HG02970 (cell line): ENCODE data around the gene AAMDC.
"Not testable (repeated sequence)": the region's sequence is repeated elsewhere in the genome, so short reads cannot be mapped to it uniquely, and the experiment has no call there.

ENCODE experiments used
- ATAC-seq: cut with Tn5 transposase; IDR thresholded peaks from one replicate; pipeline ENCODE4 v1.9.1; 2021; ENCODE audit warnings: mild to moderate bottlenecking, moderate library complexity, moderate number of reproducible peaks; ENCODE audit not compliant: unreplicated experiment, low FRiP score

The AAMDC gene

GRCh38 chr11:77819921-77820564 lies 901 bp upstream of the AAMDC start:
- ATAC-seq, result peak; percentile 27

DNA sequence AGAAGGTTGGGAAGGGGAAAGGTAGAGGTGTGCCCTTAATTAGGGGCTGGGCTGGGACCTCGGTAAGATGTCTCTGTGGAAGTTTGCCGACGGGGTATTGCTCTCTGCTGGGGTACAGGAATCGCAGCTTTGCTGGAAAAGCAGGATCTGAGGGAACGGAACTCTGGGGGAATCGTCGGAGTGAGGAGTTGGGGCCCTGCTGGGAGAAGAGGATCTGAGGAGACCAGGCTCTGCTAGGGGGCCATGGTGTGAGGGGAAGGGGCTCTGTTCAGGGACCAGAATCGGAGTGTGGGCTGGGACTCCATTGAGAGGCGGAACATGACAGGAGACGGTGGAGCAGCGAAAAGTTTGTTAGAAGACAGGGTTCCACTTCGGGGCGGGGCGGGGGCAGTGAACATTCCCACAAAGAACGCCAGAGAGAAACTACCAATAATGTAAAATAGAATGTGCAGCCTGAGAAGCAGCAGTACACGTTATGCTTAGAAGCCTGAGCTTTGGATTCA lies 456 bp downstream of the AAMDC start:
- no peak for ATAC-seq

GRCh38 chr11:77822126-77822525 lies 1.2 kb downstream of the AAMDC start:
- not testable (repeated sequence) for ATAC-seq

- ATAC-seq, result no peak
Measured at GRCh38 chr11:77823775-77824174, 2.8 kb downstream of the AAMDC start.

- no peak for ATAC-seq
Measured at GRCh38 chr11:77828926-77829325, 8.0 kb downstream of the AAMDC start.

DNA sequence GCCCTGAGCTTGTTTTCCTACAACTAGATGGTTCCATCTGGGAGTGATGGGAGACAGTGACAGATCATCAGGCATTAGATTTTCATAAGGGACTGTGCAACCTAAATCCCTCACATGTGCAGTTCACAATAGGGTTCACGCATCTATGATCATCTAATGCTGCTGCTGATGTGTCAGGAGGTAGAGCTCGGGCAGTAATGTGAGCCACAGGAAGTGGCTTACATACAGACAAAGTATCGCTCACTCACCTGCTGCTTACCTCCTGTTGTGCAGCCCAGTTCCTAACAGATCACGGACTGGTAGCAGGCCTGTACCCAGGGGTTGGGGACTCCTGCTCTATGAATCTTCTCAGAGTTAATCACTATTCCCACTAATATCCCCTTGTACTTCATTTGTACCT lies 12.4 kb downstream of the AAMDC start:
- no peak for ATAC-seq

DNA sequence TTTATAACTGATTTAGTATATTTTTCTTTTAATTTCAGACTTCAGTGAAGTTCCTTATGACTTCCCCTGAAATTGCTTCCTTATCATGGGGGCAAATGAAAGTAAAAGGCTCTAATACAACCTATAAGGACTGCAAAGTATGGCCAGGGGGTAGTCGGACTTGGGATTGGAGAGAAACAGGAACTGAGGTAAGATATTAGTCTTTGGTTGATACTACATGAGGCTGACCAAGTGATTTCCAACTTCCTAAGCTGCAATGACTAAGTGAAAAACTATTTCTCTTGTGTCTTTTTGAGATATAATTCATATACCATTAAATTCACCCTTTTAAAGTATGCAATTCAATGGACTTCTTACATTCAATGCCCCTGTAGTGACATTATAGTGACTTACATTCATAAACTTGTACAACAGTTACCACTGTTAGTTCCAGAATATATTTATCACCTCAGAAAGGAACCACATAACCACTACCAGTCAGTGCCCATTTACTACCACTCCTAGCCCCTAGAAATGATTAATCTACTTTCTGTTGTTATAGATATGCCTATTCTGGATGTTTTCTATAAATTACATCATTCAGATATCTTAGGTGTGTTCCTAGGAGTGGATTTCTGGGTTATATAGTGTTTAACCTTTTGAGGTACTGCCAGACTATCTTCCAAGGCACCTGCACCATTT lies 21.6 kb downstream of the AAMDC start:
- ATAC-seq, result no peak

GRCh38 chr11:77843700-77844099 lies 22.8 kb downstream of the AAMDC start:
- not testable (repeated sequence) for ATAC-seq

DNA sequence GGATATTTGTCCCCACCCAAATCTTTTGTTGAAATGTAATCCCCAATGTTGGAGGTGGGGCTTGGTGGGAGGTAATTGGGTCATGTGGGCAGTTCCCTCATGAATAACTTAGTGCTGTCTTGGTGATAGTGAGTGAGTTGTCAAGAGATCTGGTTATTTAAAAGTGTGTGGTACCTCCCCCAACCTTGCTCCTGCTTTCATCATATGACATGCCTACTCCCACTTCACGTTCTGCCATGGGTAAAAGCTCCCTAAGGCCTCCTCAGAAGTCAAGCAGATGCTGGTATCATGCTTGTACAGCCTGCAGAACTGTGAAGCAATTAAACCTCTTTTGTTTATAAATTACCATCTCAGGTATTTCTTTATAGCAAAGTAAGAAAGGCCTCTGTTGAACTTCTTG lies 30.6 kb downstream of the AAMDC start:
- no peak for ATAC-seq

DNA sequence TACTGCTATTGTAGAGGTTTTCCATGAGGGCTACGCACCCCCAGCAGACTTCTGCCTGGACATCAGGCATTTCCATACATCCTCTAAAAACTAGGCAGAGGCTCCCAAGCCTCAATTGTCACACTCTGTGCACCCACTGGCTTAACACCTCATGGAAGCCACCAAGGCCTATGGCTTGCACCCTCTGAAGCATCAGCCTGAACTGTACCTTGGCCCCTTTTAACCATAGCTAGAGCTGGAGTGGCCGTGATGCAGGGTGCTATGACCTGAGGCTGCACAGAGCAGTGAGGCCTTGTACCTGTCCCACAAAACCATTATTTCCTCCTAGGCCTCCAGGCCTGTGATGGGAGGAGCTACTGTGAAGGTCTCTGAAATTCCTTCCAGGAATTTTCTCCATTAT lies 33.9 kb downstream of the AAMDC start:
- no peak for ATAC-seq

DNA sequence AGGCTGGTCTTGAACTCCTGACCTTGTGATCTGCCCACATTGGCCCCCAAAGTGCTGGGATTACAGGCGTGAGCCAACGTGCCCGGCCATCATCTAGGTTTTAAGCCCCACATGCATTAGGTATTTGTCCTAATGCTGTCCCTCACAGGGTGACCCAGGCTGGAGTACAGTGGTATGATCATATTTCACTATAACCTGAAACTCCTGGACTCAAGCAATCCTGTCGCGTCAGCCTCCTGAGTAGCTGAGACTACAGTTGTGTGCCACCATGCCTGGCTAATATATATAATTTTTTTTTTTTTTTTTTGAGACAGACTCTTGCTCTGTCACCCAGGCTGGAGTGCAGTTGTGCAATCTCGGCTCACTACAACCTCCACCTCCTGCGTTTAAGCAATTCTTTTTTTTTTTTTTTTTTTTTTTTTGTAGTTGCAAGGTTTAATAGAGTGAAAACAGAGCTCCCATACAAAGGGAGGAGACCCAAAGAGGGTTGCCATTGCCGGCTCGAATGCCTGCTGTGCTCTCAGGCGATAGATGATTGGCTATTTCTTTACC lies 37.0 kb downstream of the AAMDC start:
- ATAC-seq, result not testable (repeated sequence)

DNA sequence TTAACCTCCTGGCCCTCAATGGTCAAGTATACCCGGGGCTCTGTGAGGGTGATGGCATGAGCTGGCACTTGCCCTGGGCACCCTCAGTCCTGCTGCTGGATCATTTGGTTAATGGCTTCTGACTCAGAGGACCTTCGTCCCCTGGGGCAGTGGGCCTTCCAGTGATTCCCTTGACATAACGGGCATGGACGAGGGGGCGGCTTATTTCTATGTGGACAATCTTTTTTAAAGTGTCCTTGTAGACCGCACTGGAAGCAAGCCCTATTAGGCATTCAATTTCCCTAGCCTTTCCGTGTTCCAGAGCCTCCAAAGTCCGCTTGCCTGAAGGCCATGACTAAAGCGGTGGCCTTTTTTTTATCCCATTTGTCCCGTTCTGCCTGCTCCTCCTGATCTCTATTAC lies 40.5 kb downstream of the AAMDC start:
- not testable (repeated sequence) for ATAC-seq

DNA sequence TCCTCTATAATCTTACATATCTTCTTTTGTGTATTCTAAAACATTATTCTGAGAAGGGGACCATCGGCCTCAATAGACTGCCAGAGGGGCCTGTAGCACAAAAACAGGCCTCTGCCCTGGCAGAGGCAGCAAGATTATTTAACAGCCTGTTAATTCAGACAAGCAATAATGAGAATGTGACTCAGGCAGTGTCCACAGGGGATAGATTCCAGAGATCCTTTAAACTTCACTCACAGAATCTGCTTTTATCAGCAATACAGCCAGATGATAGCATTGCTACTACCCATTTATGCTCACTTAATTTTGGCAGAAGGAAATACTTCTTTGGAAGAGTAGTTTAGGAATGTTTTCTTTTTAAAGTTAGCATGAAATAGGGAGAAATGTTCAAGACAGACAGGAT lies 44.9 kb downstream of the AAMDC start:
- no peak for ATAC-seq

DNA sequence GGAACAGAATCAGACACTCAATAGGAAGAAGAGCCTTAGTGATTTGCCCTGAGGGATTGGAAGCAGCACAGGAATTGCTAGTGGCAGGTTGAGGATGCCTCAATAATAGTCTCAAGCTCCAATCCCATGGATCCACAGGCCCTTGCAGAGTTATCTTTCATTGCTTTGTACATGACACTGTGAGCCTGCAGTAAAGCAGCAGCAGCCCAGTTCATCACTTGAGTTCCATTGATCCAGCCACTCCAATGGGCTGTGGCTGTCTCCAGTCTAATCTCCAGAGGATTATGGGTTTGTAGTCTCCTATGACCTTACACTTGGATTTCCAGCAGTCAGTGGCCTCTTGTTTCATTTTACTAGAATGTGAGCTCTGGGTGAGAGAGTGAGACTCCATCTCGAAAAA lies 45.4 kb downstream of the AAMDC start:
- no peak for ATAC-seq

GRCh38 chr11:77868744-77869143 lies 47.8 kb downstream of the AAMDC start:
- ATAC-seq, result no peak

DNA sequence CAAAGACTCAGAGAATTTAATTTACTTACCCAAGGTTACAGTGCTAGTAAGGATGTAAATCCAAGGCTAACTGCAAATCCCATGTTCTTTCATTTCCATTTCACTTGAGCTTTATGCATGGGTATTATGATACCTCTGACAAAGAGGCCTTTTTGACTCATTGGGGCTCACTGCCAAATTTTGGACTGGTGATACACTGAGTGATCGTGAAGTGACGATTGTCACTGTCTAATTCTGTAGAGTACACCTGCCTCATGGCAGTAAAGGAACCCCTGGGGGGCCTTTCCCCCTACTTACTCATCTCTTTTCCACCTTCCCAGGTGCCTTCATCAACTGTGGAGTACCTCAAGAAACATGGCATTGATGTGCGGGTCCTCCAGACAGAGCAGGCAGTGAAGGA lies 50.9 kb downstream of the AAMDC start:
- ATAC-seq, result no peak

- no peak for ATAC-seq
Measured at GRCh38 chr11:77873345-77873744, 52.4 kb downstream of the AAMDC start.

GRCh38 chr11:77874206-77874605 lies 53.3 kb downstream of the AAMDC start:
- ATAC-seq, result no peak

DNA sequence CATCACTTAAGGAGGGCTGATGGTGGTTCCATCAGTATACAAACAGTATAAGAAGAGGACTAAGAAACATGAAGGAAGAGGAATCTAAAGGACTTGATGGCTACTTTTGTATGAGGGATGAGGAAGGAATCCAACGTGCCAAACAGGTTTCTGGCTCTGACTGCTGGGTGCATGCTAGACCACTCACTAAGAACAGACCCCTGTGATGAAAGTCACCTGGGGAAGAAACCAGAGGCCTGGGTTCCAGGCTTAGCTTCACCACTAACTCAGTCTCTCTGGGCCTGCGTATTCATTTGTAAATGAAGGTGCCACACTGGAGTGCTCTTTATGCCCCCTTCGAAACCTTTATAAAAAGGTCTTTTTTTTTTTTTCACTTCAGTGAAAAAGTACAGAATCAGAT lies 55.1 kb downstream of the AAMDC start:
- ATAC-seq, result no peak

GRCh38 chr11:77878247-77878646 lies 57.3 kb downstream of the AAMDC start:
- ATAC-seq, result not testable (repeated sequence)

GRCh38 chr11:77879218-77879617 lies 58.3 kb downstream of the AAMDC start:
- ATAC-seq, result no peak

DNA sequence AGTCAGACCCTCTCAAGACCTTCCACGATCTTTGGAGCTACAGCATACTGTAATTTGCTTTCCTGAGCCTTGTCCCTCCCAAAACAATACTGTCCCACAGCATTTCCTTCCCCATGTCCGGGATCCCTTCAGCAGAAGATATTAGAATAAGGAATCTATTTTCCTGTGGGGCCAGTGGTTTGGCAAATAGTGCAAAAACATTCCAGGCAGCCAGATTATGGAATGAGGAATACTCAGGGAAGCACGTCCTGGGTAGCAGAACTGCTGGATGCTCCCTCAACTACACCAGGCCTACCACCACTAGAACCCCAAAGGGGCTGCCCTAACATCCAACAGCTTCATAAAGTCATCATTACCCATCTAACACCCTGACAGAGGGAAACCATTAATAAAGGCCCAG lies 61.5 kb downstream of the AAMDC start:
- no peak for ATAC-seq
